H9 (cell line): ENCODE data around the gene VIP. TPM values are rescaled to one million over a fixed set of nuclear protein-coding genes. Genes with fewer than 3 reads are reported as not detected.

Experiments used
- DNase-seq: peaks from one replicate; pipeline ENCODE4 v3.0.0-alpha.2; 2017
- H2AFZ ChIP-seq: one replicate; pipeline ENCODE4 v1.6.1; 2013; ENCODE audit warnings: mild to moderate bottlenecking, low read length, control low read depth, moderate library complexity
- H2AK5ac ChIP-seq: 2 replicates; pipeline ENCODE4 v1.6.1; 2013; ENCODE audit warnings: low read length, control low read depth, mixed read lengths; ENCODE audit not compliant: insufficient read length
- H2BK120ac ChIP-seq: one replicate; pipeline ENCODE4 v1.6.1; 2013; ENCODE audit warnings: low read depth, mild to moderate bottlenecking, low read length, control low read depth, inconsistent platforms; ENCODE audit not compliant: poor library complexity, severe bottlenecking
- H2BK12ac ChIP-seq: 2 replicates; pipeline ENCODE4 v1.6.1; 2013; ENCODE audit warnings: low read length, control low read depth, mixed read lengths, low read depth; ENCODE audit not compliant: insufficient read length
- H2BK15ac ChIP-seq: 2 replicates; pipeline ENCODE4 v1.6.1; 2013; ENCODE audit warnings: low read depth, low read length, control low read depth
- H2BK20ac ChIP-seq: one replicate; pipeline ENCODE4 v1.6.1; 2013; ENCODE audit warnings: low read depth, mild to moderate bottlenecking, low read length, control low read depth, inconsistent platforms; ENCODE audit not compliant: poor library complexity, severe bottlenecking
- H2BK5ac ChIP-seq: 2 replicates; pipeline ENCODE4 v1.6.1; 2013; ENCODE audit warnings: low read length, control low read depth, mixed read lengths; ENCODE audit not compliant: insufficient read length
- H3K14ac ChIP-seq: 2 replicates; pipeline ENCODE4 v1.6.1; 2013; ENCODE audit warnings: low read length, control low read depth; ENCODE audit not compliant: insufficient read depth
- H3K18ac ChIP-seq: 2 replicates; pipeline ENCODE4 v1.6.1; 2013; ENCODE audit warnings: low read depth, mild to moderate bottlenecking, mixed read lengths, low read length, control low read depth; ENCODE audit not compliant: insufficient read length
- H3K23ac ChIP-seq: 2 replicates; pipeline ENCODE4 v1.6.1; 2013; ENCODE audit warnings: low read length, control low read depth, mixed read lengths, low read depth; ENCODE audit not compliant: insufficient read length
- H3K23me2 ChIP-seq: 2 replicates; pipeline ENCODE4 v1.6.1; 2013; ENCODE audit warnings: low read depth, mild to moderate bottlenecking, mixed read lengths, low read length, control low read depth; ENCODE audit not compliant: insufficient read length, poor library complexity, severe bottlenecking
- H3K27ac ChIP-seq: 2 replicates; pipeline ENCODE4 v1.5.1; 2013; ENCODE audit warnings: low read length, control low read depth, mixed read lengths, low read depth; ENCODE audit not compliant: insufficient read length
- H3K27me3 ChIP-seq: 2 replicates; pipeline ENCODE4 v1.6.1; 2013; ENCODE audit warnings: low read length, control low read depth, inconsistent platforms; ENCODE audit not compliant: insufficient read depth
- H3K4ac ChIP-seq: 2 replicates; pipeline ENCODE4 v1.6.1; 2013; ENCODE audit warnings: low read depth, mild to moderate bottlenecking, control low read depth, inconsistent platforms, low read length, moderate library complexity
- H3K4me1 ChIP-seq: 2 replicates; pipeline ENCODE4 v1.6.1; 2013; ENCODE audit warnings: low read length, control low read depth, inconsistent platforms; ENCODE audit not compliant: insufficient read depth
- H3K4me2 ChIP-seq: 2 replicates; pipeline ENCODE4 v1.6.1; 2013; ENCODE audit warnings: low read length, control low read depth, mixed read lengths; ENCODE audit not compliant: insufficient read length, insufficient read depth
- H3K56ac ChIP-seq: 2 replicates; pipeline ENCODE4 v1.6.1; 2013; ENCODE audit warnings: low read depth, mild to moderate bottlenecking, mixed read lengths, low read length, control low read depth; ENCODE audit not compliant: insufficient read length
- H3K79me1 ChIP-seq: 2 replicates; pipeline ENCODE4 v1.6.1; 2013; ENCODE audit warnings: low read depth, mild to moderate bottlenecking, moderate library complexity, low read length, control low read depth, inconsistent platforms; ENCODE audit not compliant: insufficient read depth, poor library complexity, severe bottlenecking
- H3K79me2 ChIP-seq: 2 replicates; pipeline ENCODE4 v1.6.1; 2013; ENCODE audit warnings: low read length, control low read depth, inconsistent platforms; ENCODE audit not compliant: insufficient read depth
- H3K9ac ChIP-seq: 2 replicates; pipeline ENCODE4 v1.6.1; 2013; ENCODE audit warnings: low read length, control low read depth, mixed read lengths; ENCODE audit not compliant: insufficient read length; ENCODE audit errors: extremely low read depth
- H3K9me3 ChIP-seq: one replicate; pipeline ENCODE4 v1.6.1; 2013; ENCODE audit warnings: low read depth, low read length, inconsistent platforms; ENCODE audit not compliant: control insufficient read depth
- H3T11ph ChIP-seq: one replicate; pipeline ENCODE4 v1.6.1; 2013; ENCODE audit warnings: mild to moderate bottlenecking, low read length, control low read depth, inconsistent platforms
- H4K20me1 ChIP-seq: one replicate; pipeline ENCODE4 v1.6.1; 2013; ENCODE audit not compliant: control insufficient read depth, insufficient read length, insufficient read depth
- H4K5ac ChIP-seq: 2 replicates; pipeline ENCODE4 v1.6.1; 2013; ENCODE audit warnings: low read depth, mild to moderate bottlenecking, mixed read lengths, low read length, control low read depth; ENCODE audit not compliant: insufficient read length
- H4K8ac ChIP-seq: replicated peaks from 2 replicates; pipeline ENCODE4 v1.6.1; 2013; ENCODE audit warnings: low read length, control low read depth, mixed read lengths, low read depth; ENCODE audit not compliant: insufficient read length
- H4K91ac ChIP-seq: 2 replicates; pipeline ENCODE4 v1.6.1; 2013; ENCODE audit warnings: low read depth, mild to moderate bottlenecking, moderate library complexity, mixed read lengths, low read length, control low read depth; ENCODE audit not compliant: insufficient read length
- H3K27ac Mint-ChIP-seq, 3 experiments: 2 replicates in 2 of 3; 3 replicates in 1 of 3; pipeline ENCODE4 v1.8.0; 2020 to 2021; ENCODE audit warnings: mixed read lengths in 3 of 3, mild to moderate bottlenecking in 1 of 3, moderate library complexity in 1 of 3
- H3K27me3 Mint-ChIP-seq: 2 replicates; pipeline ENCODE4 v1.8.0; 2021; ENCODE audit warnings: low read depth, mild to moderate bottlenecking, moderate library complexity, mixed read lengths
- H3K36me3 Mint-ChIP-seq, 3 experiments: 2 replicates in 2 of 3; 3 replicates in 1 of 3; pipeline ENCODE4 v1.8.0; 2020 to 2021; ENCODE audit warnings: low read depth in 3 of 3, mixed read lengths in 3 of 3; ENCODE audit not compliant: insufficient read depth in 1 of 3
- H3K4me1 Mint-ChIP-seq, 2 experiments: 2 replicates each; pipeline ENCODE4 v1.8.0; 2020; ENCODE audit warnings: mixed read lengths in 2 of 2
- H3K4me3 Mint-ChIP-seq, 2 experiments: 2 replicates in 1 of 2; 3 replicates in 1 of 2; pipeline ENCODE4 v1.8.0; 2020 to 2021; ENCODE audit warnings: mild to moderate bottlenecking in 2 of 2, mixed read lengths in 2 of 2, moderate library complexity in 1 of 2
- H3K9me3 Mint-ChIP-seq, 2 experiments: 2 replicates in 1 of 2; 3 replicates in 1 of 2; pipeline ENCODE4 v1.8.0; 2020; ENCODE audit warnings: mild to moderate bottlenecking in 2 of 2, mixed read lengths in 2 of 2, moderate library complexity in 1 of 2
- total RNA-seq: library from RNA; stranded (reverse); gene quantifications from 2 replicates; pipeline ENCODE4 v1.2.1, GENCODE V29; 2021
- TF ChIP-seq, protein P1 (sequence below): fragments of 200-600 bp; sonication (generic); conservative IDR thresholded peaks from 3 replicates; pipeline ENCODE4 v1.8.0; 2021; ENCODE audit warnings: antibody characterized with exemption, mild to moderate bottlenecking

The VIP gene
- total RNA-seq, 1 experiment from 2014 or later, result not detected

DNA sequence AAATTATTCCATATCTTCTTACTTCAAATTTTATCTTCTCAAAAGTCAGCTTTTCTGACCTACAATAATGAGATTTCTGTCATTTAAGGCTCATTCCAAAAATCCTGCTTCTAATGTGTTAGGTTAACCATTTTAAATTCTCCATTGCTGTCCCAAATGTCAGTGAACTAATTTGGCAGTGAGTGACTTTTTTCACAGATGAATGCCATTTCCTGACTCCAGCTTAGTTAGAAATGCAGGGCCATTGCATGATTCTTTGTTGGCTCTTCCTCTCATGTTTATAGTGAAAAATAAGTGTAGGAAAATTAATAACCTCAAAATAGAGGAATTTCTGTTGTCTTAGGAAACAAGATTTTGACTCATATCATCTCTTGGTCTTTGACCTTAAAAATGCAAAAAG, 44.1 kb downstream of the VIP start:
- TF ChIP-seq, protein P1, sequence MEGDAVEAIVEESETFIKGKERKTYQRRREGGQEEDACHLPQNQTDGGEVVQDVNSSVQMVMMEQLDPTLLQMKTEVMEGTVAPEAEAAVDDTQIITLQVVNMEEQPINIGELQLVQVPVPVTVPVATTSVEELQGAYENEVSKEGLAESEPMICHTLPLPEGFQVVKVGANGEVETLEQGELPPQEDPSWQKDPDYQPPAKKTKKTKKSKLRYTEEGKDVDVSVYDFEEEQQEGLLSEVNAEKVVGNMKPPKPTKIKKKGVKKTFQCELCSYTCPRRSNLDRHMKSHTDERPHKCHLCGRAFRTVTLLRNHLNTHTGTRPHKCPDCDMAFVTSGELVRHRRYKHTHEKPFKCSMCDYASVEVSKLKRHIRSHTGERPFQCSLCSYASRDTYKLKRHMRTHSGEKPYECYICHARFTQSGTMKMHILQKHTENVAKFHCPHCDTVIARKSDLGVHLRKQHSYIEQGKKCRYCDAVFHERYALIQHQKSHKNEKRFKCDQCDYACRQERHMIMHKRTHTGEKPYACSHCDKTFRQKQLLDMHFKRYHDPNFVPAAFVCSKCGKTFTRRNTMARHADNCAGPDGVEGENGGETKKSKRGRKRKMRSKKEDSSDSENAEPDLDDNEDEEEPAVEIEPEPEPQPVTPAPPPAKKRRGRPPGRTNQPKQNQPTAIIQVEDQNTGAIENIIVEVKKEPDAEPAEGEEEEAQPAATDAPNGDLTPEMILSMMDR, result no peak
- Mint-ChIP-seq H3K27me3 (no peaks in the 10 kb centered on the region; the same call in 1 of the 2 replicates), H3K4me3 (no peak overlapping the region), H3K36me3 (no peaks in the 10 kb centered on the region; a peak in 1 of 7 replicates), H3K9me3 (no peaks in the 10 kb centered on the region), H3K4me1 (no peaks in the 10 kb centered on the region), H3K27ac (no peak overlapping the region)
- Histone ChIP-seq H4K5ac (no peak overlapping the region), H2BK20ac (no peak overlapping the region), H3K9ac (no peak overlapping the region), H2BK120ac (no peak overlapping the region), H2BK12ac (no peak overlapping the region), H2BK5ac (no peak overlapping the region), H3K56ac (no peak overlapping the region), H3K14ac (no peak overlapping the region), H3K23me2 (no peaks in the 10 kb centered on the region), H3K4me2 (no peak overlapping the region), H3T11ph (no peak overlapping the region), H2AK5ac (no peak overlapping the region), H3K9me3 (no peaks in the 10 kb centered on the region), H3K18ac (no peak overlapping the region), H2AFZ (no peak overlapping the region), H3K79me1 (no peaks in the 10 kb centered on the region), H4K20me1 (no peaks in the 10 kb centered on the region), H2BK15ac (no peak overlapping the region), H3K4me1 (no peaks in the 10 kb centered on the region), H3K27me3 (no peaks in the 10 kb centered on the region), H3K23ac (no peak overlapping the region), H3K79me2 (no peaks in the 10 kb centered on the region), H4K91ac (no peak overlapping the region), H4K8ac (no peak overlapping the region), H3K27ac (no peak overlapping the region), H3K4ac (no peak overlapping the region)
- no peak for DNase-seq
